Measurements from ENCODE around the gene ROBO4. TPM values are rescaled to one million over a fixed set of nuclear protein-coding genes. Genes with fewer than 3 reads are reported as not detected.

Gene ROBO4
- total RNA-seq, 6 experiments from 2014 or later, result 3.6 to 18.8 (median 9.0) TPM

- TF ChIP-seq POLR2A (IDR thresholded peaks at IDR 0.05) (no peak), CTCF (IDR thresholded peaks at IDR 0.05) (no peak)
- Histone ChIP-seq H3K36me3 (no peaks in the 10 kb centered on the region), H3K9me3 (no peaks in the 10 kb centered on the region), H3K27ac (no peak overlapping the region), H3K4me1 (peaks cover 0 to 21% (median 6%) of the 10 kb centered on the region in 4 donors), H3K4me3 (no peak overlapping the region), H3K27me3 (no peaks in the 10 kb centered on the region)
- ATAC-seq (no peak), DNase-seq (peak in 1 of 3 donors; percentile 29)
- intact Hi-C loops (cut with DNase I), result no loop called here
- 90% methylated on average over 4 of the region's 11 CpGs for WGBS (ENCODE audit: insufficient coverage, low coverage, low lambda C conversion rate, missing lambda C conversion rate)
Measured at GRCh38 chr11:124878759-124879492, 18.7 kb downstream of the ROBO4 start.

- ATAC-seq (no peak), DNase-seq (peak in 1 of 3 donors; percentile 46)
- intact Hi-C loops (cut with DNase I), result no loop called here
- whole genome bisulfite sequencing (ENCODE audit: insufficient coverage, low coverage, low lambda C conversion rate, missing lambda C conversion rate), result 57% methylated on average over 6 of the region's 17 CpGs
- no peak for TF ChIP-seq POLR2A (IDR thresholded peaks at IDR 0.05)
- TF ChIP-seq CTCF (IDR thresholded peaks at IDR 0.05), result no peak
- H3K9me3 ChIP-seq, result no peaks in the 10 kb centered on the region
- H3K4me1 ChIP-seq, result peaks cover 0 to 20% (median 6%) of the 10 kb centered on the region in 4 donors
- H3K27ac ChIP-seq, result no peak overlapping the region
- no peak overlapping the region for H3K4me3 ChIP-seq
- no peaks in the 10 kb centered on the region for H3K27me3 ChIP-seq
- H3K36me3 ChIP-seq, result no peaks in the 10 kb centered on the region
Measured at GRCh38 chr11:124877910-124878758, 19.5 kb downstream of the ROBO4 start.

GRCh38 chr11:124877631-124877909 is 20.1 kb downstream of the ROBO4 start:
- Histone ChIP-seq H3K9me3 (no peaks in the 10 kb centered on the region), H3K4me3 (no peak overlapping the region), H3K36me3 (no peaks in the 10 kb centered on the region), H3K27ac (no peak overlapping the region), H3K4me1 (peaks cover 0 to 15% (median 3%) of the 10 kb centered on the region in 4 donors), H3K27me3 (no peaks in the 10 kb centered on the region)
- TF ChIP-seq CTCF (IDR thresholded peaks at IDR 0.05), result no peak
- no peak for TF ChIP-seq POLR2A (IDR thresholded peaks at IDR 0.05)
- intact Hi-C loops (cut with DNase I), result no loop called here
- DNase-seq (no peak), ATAC-seq (no peak)
- WGBS (ENCODE audit: insufficient coverage, low coverage, low lambda C conversion rate, missing lambda C conversion rate), result 71% methylated on average over 8 of the region's 10 CpGs

- TF ChIP-seq POLR2A (IDR thresholded peaks at IDR 0.05), result no peak
- no peak for TF ChIP-seq CTCF (IDR thresholded peaks at IDR 0.05)
- Histone ChIP-seq H3K27me3 (no peaks in the 10 kb centered on the region), H3K27ac (peak overlapping the region in 2 of 3 donors; percentile 76 to 85), H3K36me3 (no peaks in the 10 kb centered on the region), H3K4me3 (peak overlapping the region; percentile 42 to 68 (median 63)), H3K9me3 (no peaks in the 10 kb centered on the region), H3K4me1 (peaks cover 0 to 9% (median 1%) of the 10 kb centered on the region in 4 donors)
- 34% methylated on average over 23 of the region's 30 CpGs for WGBS (ENCODE audit: insufficient coverage, low coverage, low lambda C conversion rate, missing lambda C conversion rate)
- ATAC-seq (no peak), DNase-seq (no peak)
- intact Hi-C loops (cut with DNase I), result no loop called here
Measured at GRCh38 chr11:124876818-124877630, 20.6 kb downstream of the ROBO4 start.

Measured in right lobe of liver (tissue), 6 donors.